HCT116 (cell line): Measurements from ENCODE around the gene DGKG. TPM values are rescaled to one million over a fixed set of nuclear protein-coding genes. Genes with fewer than 3 reads are reported as not detected.

Source experiments
- ATAC-seq: fragments of 200-7000 bp; cut with Tn5 transposase; 2 replicates; pipeline ENCODE4 v1.9.1; 2020; ENCODE audit warnings: mild to moderate bottlenecking, moderate library complexity
- BruUV-seq: library from RNA; stranded (reverse); fragments of 400-500 nt; replicated peaks from 2 replicates; lab custom pipeline; 2021; lab: Mats Ljungman, UMichigan
- CTCF ChIA-PET: fragments of 300-600 bp; sonication (Branson Sonifier 250); formaldehyde crosslinking; loops from one replicate; lab custom pipeline; 2021; ENCODE audit warnings: antibody characterized with exemption; lab: Charles Lee
- POLR2A ChIA-PET: fragments of 300-600, 350-600 bp; sonication (Branson Sonifier 250); formaldehyde crosslinking; loops from one replicate; lab custom pipeline; 2021; ENCODE audit warnings: antibody characterized with exemption; lab: Charles Lee
- RAD21 ChIA-PET, 2 experiments: fragments of 300-600 bp; sonication (Branson Sonifier 250); formaldehyde crosslinking; loops; one replicate each; lab custom pipeline; 2023; ENCODE audit warnings: low total read pairs in 2 of 2; ENCODE audit not compliant: uncharacterized antibody in 2 of 2, unreplicated experiment in 2 of 2, low non-redundant PET in 1 of 2; lab: Charles Lee
- DNase-seq: peaks from one replicate; pipeline ENCODE4 v3.0.0-alpha.2; 2010; ENCODE audit warnings: low read depth, low spot score
- H2AFZ ChIP-seq: fragments of 200-600 bp; shearing (Covaris generic), sonication (generic); 2 replicates; pipeline ENCODE4 v1.6.1; 2017; ENCODE audit warnings: low read depth, mixed run types, mixed read lengths, antibody characterized with exemption, low read length; ENCODE audit not compliant: poor library complexity, severe bottlenecking
- H3K27ac ChIP-seq: 2 replicates; pipeline ENCODE4 v1.5.1; 2012; ENCODE audit warnings: low read depth, low read length
- H3K27me3 ChIP-seq: fragments of 200-600 bp; sonication (generic); 2 replicates; pipeline ENCODE4 v1.6.1; 2016; ENCODE audit warnings: mixed run types, low read length, mixed read lengths; ENCODE audit not compliant: insufficient read depth
- H3K36me3 ChIP-seq, 2 experiments: fragments of 200-500 bp in 1 of 2; fragments of 200-600 bp in 1 of 2; sonication (Bioruptor generic) in 1 of 2; sonication (generic) in 1 of 2; 2 replicates each; pipeline versions ENCODE4 v1.5.1 to v1.6.1; 2014 to 2016; ENCODE audit warnings: low read length in 2 of 2, inconsistent platforms in 1 of 2, mixed read lengths in 1 of 2, mixed run types in 1 of 2; ENCODE audit not compliant: insufficient read depth in 2 of 2, control insufficient read depth in 1 of 2
- H3K4me1 ChIP-seq, 2 experiments: fragments of 200-600 bp in 1 of 2; sonication (generic) in 1 of 2; 2 replicates each; pipeline versions ENCODE4 v1.5.1 to v1.6.1; 2012 to 2017; ENCODE audit warnings: low read length in 2 of 2, inconsistent platforms in 1 of 2, mild to moderate bottlenecking in 1 of 2, mixed read lengths in 1 of 2, mixed run types in 1 of 2, moderate library complexity in 1 of 2; ENCODE audit not compliant: insufficient read depth in 2 of 2, control insufficient read depth in 1 of 2
- H3K4me2 ChIP-seq: fragments of 200-600 bp; sonication (generic); 2 replicates; pipeline ENCODE4 v1.6.1; 2017; ENCODE audit warnings: mixed run types, low read length, mixed read lengths
- H3K4me3 ChIP-seq, 2 experiments: fragments of 200-600 bp in 1 of 2; sonication (generic) in 1 of 2; replicated peaks in 1 of 2; 2 replicates each; pipeline ENCODE4 v1.5.1; 2011 to 2016; ENCODE audit warnings: low read length in 2 of 2, control low read depth in 1 of 2, low read depth in 1 of 2, mild to moderate bottlenecking in 1 of 2, mixed read lengths in 1 of 2, mixed run types in 1 of 2
- H3K79me2 ChIP-seq: fragments of 200-600 bp; sonication (generic); 2 replicates; pipeline ENCODE4 v1.6.1; 2017; ENCODE audit warnings: mild to moderate bottlenecking, mixed run types, low read length, moderate library complexity, mixed read lengths; ENCODE audit not compliant: insufficient read depth
- H3K9ac ChIP-seq: fragments of 200-600 bp; sonication (generic); 2 replicates; pipeline ENCODE4 v1.6.1; 2016; ENCODE audit warnings: low read length, mixed read lengths
- H3K9me2 ChIP-seq: fragments of 200-600 bp; sonication (generic), shearing (Covaris generic); 2 replicates; pipeline ENCODE4 v1.6.1; 2017; ENCODE audit warnings: mixed run types, mild to moderate bottlenecking, moderate library complexity; ENCODE audit not compliant: insufficient read depth
- H3K9me3 ChIP-seq, 2 experiments: fragments of 200-500 bp in 1 of 2; fragments of 200-600 bp in 1 of 2; sonication (Bioruptor generic) in 1 of 2; sonication (generic) in 1 of 2; 2 replicates each; pipeline ENCODE4 v1.6.1; 2014 to 2017; ENCODE audit warnings: low read length in 2 of 2, mixed read lengths in 2 of 2, inconsistent platforms in 1 of 2, low read depth in 1 of 2, mild to moderate bottlenecking in 1 of 2, mixed run types in 1 of 2, moderate library complexity in 1 of 2; ENCODE audit not compliant: control insufficient read depth in 1 of 2, insufficient read depth in 1 of 2
- H4K20me1 ChIP-seq: fragments of 200-600 bp; sonication (generic), shearing (Covaris generic); 2 replicates; pipeline ENCODE4 v1.6.1; 2017; ENCODE audit warnings: mixed run types, mild to moderate bottlenecking, moderate library complexity; ENCODE audit not compliant: insufficient read depth
- CBX3 ChIP-seq: IDR thresholded peaks from 2 replicates; pipeline ENCODE4 v1.6.1; 2012; ENCODE audit warnings: low read depth
- CEBPB ChIP-seq: IDR thresholded peaks from 2 replicates; pipeline ENCODE4 v1.6.1; 2012; ENCODE audit warnings: low read depth
- CTCF ChIP-seq, 3 experiments: fragments of 200-600 bp in 1 of 3; sonication (generic) in 1 of 3; IDR thresholded peaks in 2 of 3; conservative IDR thresholded peaks in 1 of 3; 2 replicates each; pipeline ENCODE4 v1.5.1; 2012 to 2017; ENCODE audit warnings: low read depth in 2 of 3, low read length in 2 of 3, antibody characterized with exemption in 1 of 3, borderline replicate concordance in 1 of 3, control low read depth in 1 of 3, mild to moderate bottlenecking in 1 of 3, mixed read lengths in 1 of 3, mixed run types in 1 of 3, moderate library complexity in 1 of 3; ENCODE audit not compliant: insufficient read depth in 1 of 3
- EGR1 ChIP-seq: IDR thresholded peaks from 2 replicates; pipeline ENCODE4 v1.6.1; 2012; ENCODE audit warnings: low read depth
- ELF1 ChIP-seq: IDR thresholded peaks from 2 replicates; pipeline ENCODE4 v1.6.1; 2012; ENCODE audit warnings: low read depth, borderline replicate concordance
- EZH2 ChIP-seq: fragments of 200-600 bp; sonication (generic); IDR thresholded peaks from 2 replicates; pipeline ENCODE4 v1.6.1; 2017; ENCODE audit warnings: antibody characterized with exemption, mixed run types
- EZH2phosphoT487 ChIP-seq: fragments of 200-600 bp; IDR thresholded peaks from 2 replicates; pipeline ENCODE4 v1.6.1; 2018; ENCODE audit warnings: antibody characterized with exemption, borderline replicate concordance
- JUND ChIP-seq: IDR thresholded peaks from 2 replicates; pipeline ENCODE4 v1.6.1; 2012
- MAX ChIP-seq: IDR thresholded peaks from 2 replicates; pipeline ENCODE4 v1.6.1; 2012
- POLR2A ChIP-seq: IDR thresholded peaks from 2 replicates; pipeline ENCODE4 v1.7.0; 2011; ENCODE audit warnings: borderline replicate concordance; ENCODE audit not compliant: insufficient read depth, insufficient read length; ENCODE audit errors: extremely low read depth
- POLR2AphosphoS5 ChIP-seq: IDR thresholded peaks from 2 replicates; pipeline ENCODE4 v1.6.1; 2011; ENCODE audit warnings: mild to moderate bottlenecking, low read depth, low read length, moderate library complexity
- RAD21 ChIP-seq: IDR thresholded peaks from 2 replicates; pipeline ENCODE4 v1.6.1; 2012; ENCODE audit warnings: low read depth, mild to moderate bottlenecking
- SIN3A ChIP-seq: IDR thresholded peaks from 2 replicates; pipeline ENCODE4 v1.6.1; 2012; ENCODE audit warnings: low read depth
- SP1 ChIP-seq: IDR thresholded peaks from 2 replicates; pipeline ENCODE4 v1.6.1; 2012; ENCODE audit warnings: low read depth
- SRF ChIP-seq: IDR thresholded peaks from 2 replicates; pipeline ENCODE4 v1.6.1; 2012; ENCODE audit warnings: low read depth
- TCF7L2 ChIP-seq: IDR thresholded peaks from 2 replicates; pipeline ENCODE4 v1.7.0; 2011; ENCODE audit warnings: borderline replicate concordance, inconsistent platforms; ENCODE audit not compliant: insufficient read depth, insufficient read length; ENCODE audit errors: extremely low read depth
- YY1 ChIP-seq: IDR thresholded peaks from 2 replicates; pipeline ENCODE4 v1.6.1; 2011; ENCODE audit warnings: low read length, low read depth, moderate library complexity, mild to moderate bottlenecking; ENCODE audit not compliant: insufficient replicate concordance; ENCODE audit errors: extremely low read depth
- ZBTB33 ChIP-seq: IDR thresholded peaks from 2 replicates; pipeline ENCODE4 v1.6.1; 2011; ENCODE audit warnings: mild to moderate bottlenecking, low read length, moderate library complexity; ENCODE audit not compliant: insufficient replicate concordance; ENCODE audit errors: extremely low read depth
- ZFX ChIP-seq: fragments of 450-650 bp; IDR thresholded peaks from 2 replicates; pipeline ENCODE4 v1.6.1; 2017
- intact Hi-C: fragments of 100-400 bp; cut with micrococcal nuclease; formaldehyde crosslinking; loops from 2 replicates; pipeline ENCODE4 v1.10.0; 2022
- total RNA-seq: library from RNA; stranded (reverse); gene quantifications from one replicate; pipeline ENCODE4 v1.2.1, GENCODE V29; 2021; ENCODE audit not compliant: unreplicated experiment

DGKG gene
- total RNA-seq, 1 experiment from 2014 or later: 4.8 TPM

- DNase-seq: no peak
- RAD21 ChIA-PET: no interaction called here
- Histone ChIP-seq H3K27ac (no peak overlapping the region), H2AFZ (no peak overlapping the region), H3K9ac (no peak overlapping the region), H3K4me2 (no peak overlapping the region), H4K20me1 (no peaks in the 10 kb centered on the region), H3K4me1 (peaks cover 11 to 18% of the 10 kb centered on the region in 2 experiments), H3K9me2 (no peaks in the 10 kb centered on the region), H3K36me3 (no peaks in the 10 kb centered on the region), H3K9me3 (no peaks in the 10 kb centered on the region), H3K27me3 (no peaks in the 10 kb centered on the region), H3K79me2 (no peaks in the 10 kb centered on the region), H3K4me3 (no peak overlapping the region)
- intact Hi-C loops: no loop called here
- CTCF ChIA-PET: no interaction called here
- no TSS peak for BruUV-seq
- no peak for ATAC-seq
- POLR2A ChIA-PET: no interaction called here
- TF ChIP-seq ZFX (no peak), ELF1 (no peak), SIN3A (no peak), RAD21 (no peak), YY1 (no peak), ZBTB33 (no peak), CTCF (IDR thresholded peaks at IDR 0.05 in 2 of 3, conservative IDR thresholded peaks at IDR 0.05 in 1 of 3; ENCODE audit: borderline replicate concordance in 1 of 3, insufficient read depth in 1 of 3, low read depth in 2 of 3, low read length in 2 of 3) (no peak), CEBPB (no peak), TCF7L2 (no peak), SP1 (no peak), CBX3 (no peak), EZH2phosphoT487 (no peak), POLR2AphosphoS5 (no peak), SRF (no peak), EZH2 (no peak), JUND (no peak), EGR1 (no peak), POLR2A (no peak), MAX (no peak)
- TF ChIP-seq, all 23 proteins: peak for 0
Observed at GRCh38 chr3:186210852-186211500, 151.1 kb downstream of the DGKG start.
